HFFc6 (cell line): ENCODE data around the gene MYB. TPM values are rescaled to one million over a fixed set of nuclear protein-coding genes. Genes with fewer than 3 reads are reported as not detected.

Experiments
- DNase-seq: peaks from one replicate; pipeline ENCODE4 v3.0.0-alpha.2; 2018
- H3K27ac Mint-ChIP-seq: 2 replicates; pipeline ENCODE4 v1.8.0; 2020; ENCODE audit warnings: mild to moderate bottlenecking, mixed read lengths
- H3K27me3 Mint-ChIP-seq: 2 replicates; pipeline ENCODE4 v1.8.0; 2021; ENCODE audit warnings: mild to moderate bottlenecking, moderate library complexity, mixed read lengths; ENCODE audit not compliant: insufficient read depth
- H3K36me3 Mint-ChIP-seq: 2 replicates; pipeline ENCODE4 v1.8.0; 2021; ENCODE audit warnings: low read depth, mixed read lengths
- H3K4me1 Mint-ChIP-seq: 2 replicates; pipeline ENCODE4 v1.8.0; 2020; ENCODE audit warnings: low read depth, mixed read lengths
- H3K4me3 Mint-ChIP-seq: 2 replicates; pipeline ENCODE4 v1.8.0; 2020; ENCODE audit warnings: mild to moderate bottlenecking, moderate library complexity, mixed read lengths
- H3K9me3 Mint-ChIP-seq: 2 replicates; pipeline ENCODE4 v1.8.0; 2020; ENCODE audit warnings: mild to moderate bottlenecking, mixed read lengths
- total RNA-seq, 6 experiments: library from RNA; stranded (reverse); fragmentation: NEBNext Ultra II Directional; extraction: Animal tissue kit (Norgen Biotek cat#: 25700); gene quantifications; 2 replicates in 1 of 6; 3 replicates in 5 of 6; pipeline ENCODE4 v1.2.3, GENCODE V29; 2021
- TF ChIP-seq, protein P1 (sequence below): fragments of 200-600 bp; sonication (generic); IDR thresholded peaks from 2 replicates; pipeline ENCODE4 v1.5.0; 2021; ENCODE audit warnings: antibody characterized with exemption, mild to moderate bottlenecking

The MYB gene
- total RNA-seq, 6 experiments from 2014 or later = 0.17 to 0.35 (median 0.19) TPM

GRCh38 chr6:135233686-135234491 lies 52.8 kb downstream of the MYB start:
- no peak for DNase-seq
- Mint-ChIP-seq H3K4me1 (peaks cover 17% of the 10 kb centered on the region), H3K36me3 (no peaks in the 10 kb centered on the region), H3K9me3 (no peaks in the 10 kb centered on the region), H3K27me3 (peaks cover 3% of the 10 kb centered on the region; the same call in 1 of the 2 replicates), H3K4me3 (no peak overlapping the region), H3K27ac (no peak overlapping the region)
- TF ChIP-seq, protein P1, sequence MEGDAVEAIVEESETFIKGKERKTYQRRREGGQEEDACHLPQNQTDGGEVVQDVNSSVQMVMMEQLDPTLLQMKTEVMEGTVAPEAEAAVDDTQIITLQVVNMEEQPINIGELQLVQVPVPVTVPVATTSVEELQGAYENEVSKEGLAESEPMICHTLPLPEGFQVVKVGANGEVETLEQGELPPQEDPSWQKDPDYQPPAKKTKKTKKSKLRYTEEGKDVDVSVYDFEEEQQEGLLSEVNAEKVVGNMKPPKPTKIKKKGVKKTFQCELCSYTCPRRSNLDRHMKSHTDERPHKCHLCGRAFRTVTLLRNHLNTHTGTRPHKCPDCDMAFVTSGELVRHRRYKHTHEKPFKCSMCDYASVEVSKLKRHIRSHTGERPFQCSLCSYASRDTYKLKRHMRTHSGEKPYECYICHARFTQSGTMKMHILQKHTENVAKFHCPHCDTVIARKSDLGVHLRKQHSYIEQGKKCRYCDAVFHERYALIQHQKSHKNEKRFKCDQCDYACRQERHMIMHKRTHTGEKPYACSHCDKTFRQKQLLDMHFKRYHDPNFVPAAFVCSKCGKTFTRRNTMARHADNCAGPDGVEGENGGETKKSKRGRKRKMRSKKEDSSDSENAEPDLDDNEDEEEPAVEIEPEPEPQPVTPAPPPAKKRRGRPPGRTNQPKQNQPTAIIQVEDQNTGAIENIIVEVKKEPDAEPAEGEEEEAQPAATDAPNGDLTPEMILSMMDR = no peak

DNA sequence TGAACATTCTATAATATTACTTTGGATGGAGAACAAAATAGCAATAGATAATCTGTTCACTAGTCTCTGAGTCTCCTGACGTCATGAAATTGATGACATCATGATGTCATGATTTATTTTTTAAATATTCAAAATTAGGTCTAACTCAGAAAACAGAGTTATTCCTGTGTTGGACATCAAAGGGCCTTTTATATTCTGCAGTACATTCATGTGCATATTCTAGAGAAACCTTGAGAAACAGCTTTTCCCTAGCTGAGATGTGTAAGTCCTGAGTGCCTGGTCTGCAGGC lies 53.3 kb downstream of the MYB start:
- no peak overlapping the region for H3K4me3 Mint-ChIP-seq
- no peaks in the 10 kb centered on the region for H3K36me3 Mint-ChIP-seq
- no peak overlapping the region for H3K27ac Mint-ChIP-seq
- DNase-seq = no peak
- H3K27me3 Mint-ChIP-seq = peaks cover 4% of the 10 kb centered on the region; the same call in 1 of the 2 replicates
- TF ChIP-seq, protein P1 = no peak
- H3K9me3 Mint-ChIP-seq = no peaks in the 10 kb centered on the region
- H3K4me1 Mint-ChIP-seq = peaks cover 17% of the 10 kb centered on the region

GRCh38 chr6:135235716-135236115 lies 54.6 kb downstream of the MYB start:
- no peaks in the 10 kb centered on the region for H3K36me3 Mint-ChIP-seq
- peaks cover 14% of the 10 kb centered on the region for H3K4me1 Mint-ChIP-seq
- no peak overlapping the region for H3K27ac Mint-ChIP-seq
- peaks cover 6% of the 10 kb centered on the region; the same call in 1 of the 2 replicates for H3K27me3 Mint-ChIP-seq
- no peak overlapping the region for H3K4me3 Mint-ChIP-seq
- DNase-seq = no peak
- TF ChIP-seq, protein P1 = no peak
- no peaks in the 10 kb centered on the region for H3K9me3 Mint-ChIP-seq

- H3K4me3 Mint-ChIP-seq = no peak overlapping the region
- no peak for DNase-seq
- no peaks in the 10 kb centered on the region for H3K36me3 Mint-ChIP-seq
- peaks cover 5% of the 10 kb centered on the region; the same call in 1 of the 2 replicates for H3K27me3 Mint-ChIP-seq
- no peak overlapping the region for H3K27ac Mint-ChIP-seq
- peaks cover 7% of the 10 kb centered on the region for H3K4me1 Mint-ChIP-seq
- TF ChIP-seq, protein P1 = no peak
- no peaks in the 10 kb centered on the region for H3K9me3 Mint-ChIP-seq
These were observed 55.2 kb downstream of the MYB start for GRCh38 chr6:135236319-135236718.

DNA sequence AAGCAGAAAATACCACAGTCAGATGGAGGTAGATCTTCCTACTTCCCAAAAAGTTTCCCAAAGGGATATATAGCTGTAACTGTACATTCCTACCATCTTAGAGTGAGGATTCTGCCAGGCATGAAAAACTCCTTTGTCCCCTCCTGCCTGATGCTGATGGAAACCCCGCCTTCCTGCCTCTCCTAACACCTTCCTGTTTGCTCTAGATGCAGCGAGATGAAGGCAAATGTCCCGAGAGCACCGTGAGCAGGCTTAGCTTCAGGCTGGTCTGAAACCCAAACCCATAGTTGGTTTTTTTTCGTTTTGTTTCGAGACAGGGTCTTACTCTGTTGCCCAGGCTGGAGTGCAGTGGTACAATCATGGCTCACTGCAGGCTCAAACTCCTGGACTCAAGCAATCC lies 55.6 kb downstream of the MYB start:
- H3K4me3 Mint-ChIP-seq = no peak overlapping the region
- DNase-seq = no peak
- no peak overlapping the region for H3K27ac Mint-ChIP-seq
- H3K36me3 Mint-ChIP-seq = no peaks in the 10 kb centered on the region
- TF ChIP-seq, protein P1 = no peak
- H3K9me3 Mint-ChIP-seq = no peaks in the 10 kb centered on the region
- H3K27me3 Mint-ChIP-seq = peaks cover 5% of the 10 kb centered on the region; the same call in 1 of the 2 replicates
- H3K4me1 Mint-ChIP-seq = peaks cover 3% of the 10 kb centered on the region
